Mononuclear cell (primary cell): ENCODE results near the gene SGTA. TPM values are rescaled to one million over a fixed set of nuclear protein-coding genes. Genes with fewer than 3 reads are reported as not detected.

Experiments
- H3K27me3 ChIP-seq: 2 replicates; pipeline ENCODE4 v1.6.0; 2011; ENCODE audit warnings: low read length, control low read depth; ENCODE audit not compliant: insufficient read depth
- H3K4me1 ChIP-seq: 2 replicates; pipeline ENCODE4 v1.5.1; 2011; ENCODE audit warnings: mild to moderate bottlenecking, low read length, control low read depth; ENCODE audit not compliant: insufficient read depth
- H3K4me3 ChIP-seq: 2 replicates; pipeline ENCODE4 v1.5.1; 2011; ENCODE audit warnings: mild to moderate bottlenecking, low read length, moderate library complexity
- H3K9me3 ChIP-seq: 2 replicates; pipeline ENCODE4 v1.5.1; 2011; ENCODE audit warnings: low read depth, mild to moderate bottlenecking, control low read depth, low read length
- total RNA-seq: library from RNA; depleted of rRNA; stranded (reverse); fragments of >200 nt; gene quantifications from one replicate; pipeline ENCODE4 v1.2.3, GENCODE V29; 2012

Gene SGTA
- total RNA-seq, 1 donor, result 23.0 TPM

DNA sequence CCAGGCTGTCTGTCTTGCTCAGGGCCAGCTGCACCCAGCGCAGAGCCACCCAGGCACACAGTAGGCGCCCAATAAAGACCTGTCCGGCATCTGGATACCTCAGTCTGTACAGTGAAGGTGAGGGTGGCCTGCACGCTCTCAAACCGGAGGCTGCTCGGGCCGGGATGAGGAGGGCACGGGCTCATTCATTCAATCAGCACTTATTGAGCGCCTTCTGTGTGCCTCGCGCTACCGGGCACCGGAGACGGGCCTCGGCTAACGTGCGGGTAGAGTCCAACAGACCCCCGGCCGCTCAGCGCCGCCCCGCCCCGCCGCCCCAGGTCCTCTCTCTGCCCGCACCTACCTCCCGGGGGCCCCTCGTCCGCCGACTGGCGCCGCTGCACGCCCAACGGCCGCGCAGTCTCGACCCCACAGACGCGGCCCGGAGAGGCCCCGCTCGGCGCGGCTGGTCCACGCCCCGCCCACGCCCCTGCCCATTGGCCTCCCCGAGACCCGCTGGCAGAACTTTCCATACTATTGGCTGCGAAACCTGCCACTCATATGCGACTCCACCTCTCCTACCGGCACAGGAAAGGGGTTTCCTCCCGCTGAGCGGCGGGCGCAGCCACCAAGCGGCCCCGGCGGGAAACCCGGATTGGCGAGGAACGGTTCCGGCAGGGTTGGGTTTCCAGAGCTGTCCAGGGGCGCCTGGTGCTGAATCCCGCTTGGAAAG lies 43.3 kb downstream of the SGTA start, which contains the start of gene SLC39A3:
TSS of gene SLC39A3 (minus strand) at position 416 of the 712 bp plus-strand sequence. CDS start 2,760 bp downstream, outside the sequence.
- Histone ChIP-seq H3K9me3 (no peaks in the 10 kb centered on the region), H3K4me3 (peak within 1 kb of the TSS; percentile 64), H3K27me3 (no peaks in the 10 kb centered on the region), H3K4me1 (peaks cover 32% of the 10 kb centered on the region)

GRCh38 chr19:2736550-2737190 lies 46.4 kb downstream of the SGTA start:
- H3K4me1 ChIP-seq, result peaks cover 32% of the 10 kb centered on the region
- H3K9me3 ChIP-seq, result no peaks in the 10 kb centered on the region
- H3K4me3 ChIP-seq, result no peak overlapping the region
- H3K27me3 ChIP-seq, result no peaks in the 10 kb centered on the region

- Histone ChIP-seq H3K4me1 (peaks cover 32% of the 10 kb centered on the region), H3K9me3 (no peaks in the 10 kb centered on the region), H3K27me3 (no peaks in the 10 kb centered on the region), H3K4me3 (no peak overlapping the region)
Observed at GRCh38 chr19:2735374-2735773, 47.7 kb downstream of the SGTA start.

DNA sequence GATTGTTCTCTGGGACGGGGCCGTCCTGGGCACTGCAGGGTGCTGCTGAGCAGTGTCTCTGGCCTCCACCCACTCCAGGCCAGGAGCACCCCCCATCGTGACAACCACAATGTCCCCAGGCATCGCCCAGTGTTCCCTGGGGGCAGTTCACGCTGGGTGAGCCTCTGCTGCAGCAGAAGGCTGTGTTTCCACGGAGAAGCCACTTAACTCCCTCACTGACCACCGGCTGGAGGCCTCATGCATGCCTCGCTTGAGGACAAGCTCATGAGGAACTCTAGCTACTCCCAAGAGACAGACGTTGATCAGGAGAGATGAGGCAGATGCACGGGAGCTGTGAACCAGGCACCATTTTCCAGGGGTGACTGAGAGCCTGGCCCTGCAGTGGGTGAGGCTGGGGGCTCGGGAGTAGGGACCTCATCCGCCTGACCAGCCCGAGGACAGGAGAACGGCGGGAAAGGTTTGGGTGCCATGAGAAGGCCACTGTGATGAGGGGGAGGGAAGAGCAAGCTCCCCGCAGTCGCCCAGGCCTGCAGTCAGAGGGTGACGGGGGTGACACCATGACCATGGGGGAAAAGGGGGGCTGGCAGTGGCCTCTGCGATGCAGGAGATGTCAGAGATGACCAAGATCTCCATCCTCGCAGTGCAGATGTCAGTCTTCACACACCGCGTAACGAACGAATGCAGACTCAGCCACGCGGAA lies 48.3 kb downstream of the SGTA start:
- H3K9me3 ChIP-seq, result no peaks in the 10 kb centered on the region
- peaks cover 32% of the 10 kb centered on the region for H3K4me1 ChIP-seq
- H3K27me3 ChIP-seq, result no peaks in the 10 kb centered on the region
- no peak overlapping the region for H3K4me3 ChIP-seq

DNA sequence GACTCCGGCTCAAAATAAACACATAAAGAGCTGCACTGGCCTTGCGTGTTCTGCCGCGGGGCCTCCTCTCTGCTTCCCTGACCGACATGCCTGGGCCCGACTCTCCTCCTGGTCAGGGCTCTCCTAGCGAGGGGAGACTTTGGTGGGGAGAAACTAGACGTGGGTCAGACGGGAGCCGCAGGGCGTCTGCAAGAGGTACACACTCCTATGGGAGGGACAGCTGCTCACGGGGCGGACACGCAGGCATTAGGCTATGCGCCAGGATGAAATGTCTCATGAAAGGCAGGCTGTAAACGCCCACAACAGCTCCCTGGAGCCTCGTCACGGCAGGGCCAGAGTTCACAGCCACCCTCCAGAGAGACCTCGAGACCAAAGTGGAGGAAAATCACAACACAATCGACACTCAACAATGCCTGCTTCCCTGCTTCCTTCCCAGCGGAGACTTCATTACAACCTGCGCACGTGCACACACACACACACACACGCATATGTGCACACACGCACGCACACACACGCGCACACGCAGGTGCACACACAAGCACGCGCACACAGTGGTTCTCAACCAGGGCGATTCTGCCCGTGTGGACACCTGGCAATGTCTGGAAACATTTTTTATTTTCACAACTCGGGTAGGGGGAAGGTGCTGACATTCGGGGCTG lies 49.0 kb downstream of the SGTA start:
- peaks cover 27% of the 10 kb centered on the region for H3K4me1 ChIP-seq
- H3K27me3 ChIP-seq, result no peaks in the 10 kb centered on the region
- no peaks in the 10 kb centered on the region for H3K9me3 ChIP-seq
- no peak overlapping the region for H3K4me3 ChIP-seq

GRCh38 chr19:2732883-2733282 lies 50.2 kb downstream of the SGTA start:
- H3K4me1 ChIP-seq, result peaks cover 15% of the 10 kb centered on the region
- no peaks in the 10 kb centered on the region for H3K27me3 ChIP-seq

DNA sequence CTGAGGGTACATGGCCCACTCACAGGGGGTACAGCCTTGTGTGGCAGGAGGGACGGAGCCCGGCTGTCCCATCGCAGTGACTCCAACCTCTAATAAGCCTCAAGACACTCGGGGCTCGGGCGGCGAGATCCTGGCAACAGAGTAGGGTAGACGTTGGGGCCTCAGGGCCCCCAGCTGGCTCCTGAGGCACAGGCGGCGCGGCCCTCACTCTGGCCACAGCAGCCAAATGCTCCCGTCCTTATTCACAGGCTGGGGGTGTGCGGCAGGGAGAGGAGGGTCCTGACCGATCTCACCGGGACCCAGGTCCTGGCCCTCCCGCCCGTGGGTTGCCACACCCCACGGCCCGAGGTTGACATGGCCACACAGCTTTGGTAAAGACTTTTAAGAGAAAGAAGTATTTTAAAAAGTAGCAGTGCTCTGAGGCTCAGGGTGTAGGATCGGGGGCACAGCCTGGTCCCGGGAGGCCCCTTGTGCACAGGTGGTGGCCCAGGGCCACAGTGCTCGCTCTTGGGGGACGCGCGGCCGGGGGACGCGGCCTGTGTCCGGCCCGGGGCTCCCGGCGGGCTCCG lies 50.8 kb downstream of the SGTA start:
- no peaks in the 10 kb centered on the region for H3K9me3 ChIP-seq
- no peaks in the 10 kb centered on the region for H3K27me3 ChIP-seq
- H3K4me1 ChIP-seq, result peaks cover 9% of the 10 kb centered on the region
- no peak overlapping the region for H3K4me3 ChIP-seq

More at GRCh38 chr19:2732883-2733282, 50.2 kb downstream of the SGTA start:
- H3K4me3 ChIP-seq, result no peak overlapping the region
- no peaks in the 10 kb centered on the region for H3K9me3 ChIP-seq

- Histone ChIP-seq H3K4me3 (no peak overlapping the region), H3K9me3 (no peaks in the 10 kb centered on the region), H3K4me1 (peaks cover under 1% of the 10 kb centered on the region), H3K27me3 (no peaks in the 10 kb centered on the region)
Observed at GRCh38 chr19:2731181-2731995, 51.7 kb downstream of the SGTA start.

GRCh38 chr19:2729943-2730818 lies 52.9 kb downstream of the SGTA start:
- no peaks in the 10 kb centered on the region for H3K4me1 ChIP-seq
- H3K4me3 ChIP-seq, result no peak overlapping the region

GRCh38 chr19:2728783-2729387 lies 54.2 kb downstream of the SGTA start:
- Histone ChIP-seq H3K27me3 (no peaks in the 10 kb centered on the region), H3K9me3 (no peaks in the 10 kb centered on the region), H3K4me3 (no peak overlapping the region), H3K4me1 (no peaks in the 10 kb centered on the region)

More at GRCh38 chr19:2729943-2730818, 52.9 kb downstream of the SGTA start:
- Histone ChIP-seq H3K9me3 (no peaks in the 10 kb centered on the region), H3K27me3 (no peaks in the 10 kb centered on the region)

DNA sequence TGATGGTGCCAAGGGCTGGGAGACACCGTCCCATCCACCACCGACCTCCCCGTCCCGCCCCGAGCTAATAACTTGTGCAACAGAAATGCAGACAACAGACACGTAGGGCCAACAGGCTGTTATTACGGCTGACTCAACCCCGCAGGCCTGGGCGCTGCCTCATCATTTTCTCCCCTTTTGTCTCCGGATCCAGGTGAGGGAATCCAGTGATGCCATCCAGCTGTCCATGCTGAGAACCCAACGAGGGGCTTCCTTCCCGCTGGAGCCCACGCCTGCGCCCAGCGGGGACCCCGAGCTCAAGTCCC lies 55.5 kb downstream of the SGTA start:
- no peak overlapping the region for H3K4me3 ChIP-seq
- H3K27me3 ChIP-seq, result no peaks in the 10 kb centered on the region
- H3K4me1 ChIP-seq, result no peaks in the 10 kb centered on the region
- H3K9me3 ChIP-seq, result no peaks in the 10 kb centered on the region

- H3K4me3 ChIP-seq, result no peak overlapping the region
Observed at GRCh38 chr19:2726904-2727639, 56.0 kb downstream of the SGTA start.

More at GRCh38 chr19:2726904-2727639, 56.0 kb downstream of the SGTA start:
- Histone ChIP-seq H3K9me3 (no peaks in the 10 kb centered on the region), H3K27me3 (peaks cover 1% of the 10 kb centered on the region), H3K4me1 (no peaks in the 10 kb centered on the region)
